IgD-negative memory B cell (primary cell): ENCODE measurements around the gene COMP. TPM values are rescaled to one million over a fixed set of nuclear protein-coding genes. Genes with fewer than 3 reads are reported as not detected.
"Not testable (repeated sequence)": the region's sequence is repeated elsewhere in the genome, so short reads cannot be mapped to it uniquely, and the experiment has no call there.

ENCODE experiments used
- H3K27ac Mint-ChIP-seq, 3 donors: one replicate each; pipeline ENCODE4 v1.8.0; 2020 to 2022; ENCODE audit warnings: mild to moderate bottlenecking in 3 of 3, mixed read lengths in 3 of 3, moderate library complexity in 1 of 3
- H3K27me3 Mint-ChIP-seq: one replicate; pipeline ENCODE4 v1.8.0; 2021; ENCODE audit warnings: mixed read lengths
- H3K36me3 Mint-ChIP-seq: one replicate; pipeline ENCODE4 v1.8.0; 2020; ENCODE audit warnings: mild to moderate bottlenecking, mixed read lengths
- H3K4me1 Mint-ChIP-seq, 3 donors: one replicate each; pipeline ENCODE4 v1.8.0; 2020 to 2022; ENCODE audit warnings: mixed read lengths in 3 of 3, mild to moderate bottlenecking in 1 of 3
- H3K4me3 Mint-ChIP-seq, 4 donors: one replicate each; pipeline ENCODE4 v1.8.0; 2020 to 2022; ENCODE audit warnings: mild to moderate bottlenecking in 4 of 4, mixed read lengths in 4 of 4, moderate library complexity in 3 of 4
- H3K9me3 Mint-ChIP-seq, 3 donors: one replicate each; pipeline ENCODE4 v1.8.0; 2020 to 2021; ENCODE audit warnings: mixed read lengths in 3 of 3, mild to moderate bottlenecking in 1 of 3
- polyA plus RNA-seq: library from polyadenylated mRNA; unstranded; fragments of 300-500 nt; fragmentation: Illumina TruSeq; gene quantifications from one replicate; pipeline ENCODE4 v1.2.3, GENCODE V29; 2021

COMP gene
- polyA plus RNA-seq, 1 donor from 2014 or later: not detected

- H3K9me3 Mint-ChIP-seq: no peaks in the 10 kb centered on the region
- no peak overlapping the region for H3K4me3 Mint-ChIP-seq
- H3K27ac Mint-ChIP-seq: peak overlapping the region in 1 of 3 donors; percentile 67
These were observed 47.2 kb downstream of the COMP start for GRCh38 chr19:18743784-18744418.

GRCh38 chr19:18742838-18743783 is 48.0 kb downstream of the COMP start:
- no peaks in the 10 kb centered on the region for H3K27me3 Mint-ChIP-seq
- no peak overlapping the region for H3K4me3 Mint-ChIP-seq
- no peaks in the 10 kb centered on the region for H3K4me1 Mint-ChIP-seq
- peak overlapping the region in 1 of 3 donors; percentile 67 for H3K27ac Mint-ChIP-seq
- no peaks in the 10 kb centered on the region for H3K36me3 Mint-ChIP-seq
- H3K9me3 Mint-ChIP-seq: no peaks in the 10 kb centered on the region

More at GRCh38 chr19:18743784-18744418, 47.2 kb downstream of the COMP start:
- H3K4me1 Mint-ChIP-seq: no peaks in the 10 kb centered on the region
- H3K27me3 Mint-ChIP-seq: no peaks in the 10 kb centered on the region
- H3K36me3 Mint-ChIP-seq: no peaks in the 10 kb centered on the region

- Mint-ChIP-seq H3K27me3 (no peaks in the 10 kb centered on the region), H3K27ac (no peak overlapping the region), H3K4me1 (no peaks in the 10 kb centered on the region), H3K9me3 (no peaks in the 10 kb centered on the region), H3K36me3 (peaks cover 2% of the 10 kb centered on the region), H3K4me3 (no peak overlapping the region)
These were observed 48.8 kb downstream of the COMP start for GRCh38 chr19:18742324-18742723.

- Mint-ChIP-seq H3K4me1 (no peaks in the 10 kb centered on the region), H3K27ac (no peak overlapping the region), H3K9me3 (no peaks in the 10 kb centered on the region), H3K36me3 (peaks cover 2% of the 10 kb centered on the region), H3K4me3 (no peak overlapping the region), H3K27me3 (no peaks in the 10 kb centered on the region)
These were observed 49.7 kb downstream of the COMP start for GRCh38 chr19:18741124-18742121.

- no peaks in the 10 kb centered on the region for H3K4me1 Mint-ChIP-seq
These were observed 52.0 kb downstream of the COMP start for GRCh38 chr19:18738961-18739690.

GRCh38 chr19:18737954-18738351 is 53.2 kb downstream of the COMP start:
- Mint-ChIP-seq H3K36me3 (peaks cover 4% of the 10 kb centered on the region), H3K27me3 (no peaks in the 10 kb centered on the region), H3K9me3 (no peaks in the 10 kb centered on the region), H3K4me1 (no peaks in the 10 kb centered on the region), H3K27ac (no peak overlapping the region), H3K4me3 (no peak overlapping the region)

More at GRCh38 chr19:18738961-18739690, 52.0 kb downstream of the COMP start:
- no peaks in the 10 kb centered on the region for H3K9me3 Mint-ChIP-seq
- H3K4me3 Mint-ChIP-seq: no peak overlapping the region
- H3K36me3 Mint-ChIP-seq: peaks cover 2% of the 10 kb centered on the region
- no peak overlapping the region for H3K27ac Mint-ChIP-seq
- no peaks in the 10 kb centered on the region for H3K27me3 Mint-ChIP-seq

GRCh38 chr19:18737337-18737953 is 53.7 kb downstream of the COMP start:
- Mint-ChIP-seq H3K4me1 (no peaks in the 10 kb centered on the region), H3K27ac (no peak overlapping the region), H3K4me3 (no peak overlapping the region), H3K27me3 (no peaks in the 10 kb centered on the region), H3K9me3 (no peaks in the 10 kb centered on the region), H3K36me3 (peaks cover 4% of the 10 kb centered on the region)

- no peak overlapping the region for H3K27ac Mint-ChIP-seq
- no peaks in the 10 kb centered on the region for H3K27me3 Mint-ChIP-seq
- peaks cover 4% of the 10 kb centered on the region for H3K36me3 Mint-ChIP-seq
- no peaks in the 10 kb centered on the region for H3K4me1 Mint-ChIP-seq
- no peak overlapping the region for H3K4me3 Mint-ChIP-seq
- no peaks in the 10 kb centered on the region for H3K9me3 Mint-ChIP-seq
These were observed 54.4 kb downstream of the COMP start for GRCh38 chr19:18736415-18737336.

- H3K4me3 Mint-ChIP-seq: no peak overlapping the region
These were observed 55.4 kb downstream of the COMP start for GRCh38 chr19:18735752-18736151.

GRCh38 chr19:18735324-18735723 is 55.8 kb downstream of the COMP start:
- H3K4me3 Mint-ChIP-seq: no peak overlapping the region
- no peak overlapping the region for H3K27ac Mint-ChIP-seq
- no peaks in the 10 kb centered on the region for H3K9me3 Mint-ChIP-seq
- H3K36me3 Mint-ChIP-seq: peaks cover 4% of the 10 kb centered on the region
- H3K27me3 Mint-ChIP-seq: no peaks in the 10 kb centered on the region
- H3K4me1 Mint-ChIP-seq: peaks cover 0 to 3% (median 2%) of the 10 kb centered on the region in 3 donors

More at GRCh38 chr19:18735752-18736151, 55.4 kb downstream of the COMP start:
- no peaks in the 10 kb centered on the region for H3K27me3 Mint-ChIP-seq
- no peak overlapping the region for H3K27ac Mint-ChIP-seq
- H3K36me3 Mint-ChIP-seq: peaks cover 4% of the 10 kb centered on the region
- peaks cover 0 to 3% (median 2%) of the 10 kb centered on the region in 3 donors for H3K4me1 Mint-ChIP-seq
- H3K9me3 Mint-ChIP-seq: no peaks in the 10 kb centered on the region

GRCh38 chr19:18733762-18734332 is 57.3 kb downstream of the COMP start:
- H3K27me3 Mint-ChIP-seq, H3K9me3 Mint-ChIP-seq, H3K4me1 Mint-ChIP-seq, H3K4me3 Mint-ChIP-seq, H3K36me3 Mint-ChIP-seq, H3K27ac Mint-ChIP-seq: not testable (repeated sequence)

- peaks cover 4% of the 10 kb centered on the region for H3K36me3 Mint-ChIP-seq
- H3K4me3 Mint-ChIP-seq: no peak overlapping the region
- no peaks in the 10 kb centered on the region for H3K27me3 Mint-ChIP-seq
- H3K9me3 Mint-ChIP-seq: no peaks in the 10 kb centered on the region
- H3K27ac Mint-ChIP-seq: no peak overlapping the region
- peaks cover 0 to 3% (median 2%) of the 10 kb centered on the region in 3 donors for H3K4me1 Mint-ChIP-seq
These were observed 57.9 kb downstream of the COMP start for GRCh38 chr19:18733196-18733647.
